ENCODE measurements around the gene FTO.

DNA sequence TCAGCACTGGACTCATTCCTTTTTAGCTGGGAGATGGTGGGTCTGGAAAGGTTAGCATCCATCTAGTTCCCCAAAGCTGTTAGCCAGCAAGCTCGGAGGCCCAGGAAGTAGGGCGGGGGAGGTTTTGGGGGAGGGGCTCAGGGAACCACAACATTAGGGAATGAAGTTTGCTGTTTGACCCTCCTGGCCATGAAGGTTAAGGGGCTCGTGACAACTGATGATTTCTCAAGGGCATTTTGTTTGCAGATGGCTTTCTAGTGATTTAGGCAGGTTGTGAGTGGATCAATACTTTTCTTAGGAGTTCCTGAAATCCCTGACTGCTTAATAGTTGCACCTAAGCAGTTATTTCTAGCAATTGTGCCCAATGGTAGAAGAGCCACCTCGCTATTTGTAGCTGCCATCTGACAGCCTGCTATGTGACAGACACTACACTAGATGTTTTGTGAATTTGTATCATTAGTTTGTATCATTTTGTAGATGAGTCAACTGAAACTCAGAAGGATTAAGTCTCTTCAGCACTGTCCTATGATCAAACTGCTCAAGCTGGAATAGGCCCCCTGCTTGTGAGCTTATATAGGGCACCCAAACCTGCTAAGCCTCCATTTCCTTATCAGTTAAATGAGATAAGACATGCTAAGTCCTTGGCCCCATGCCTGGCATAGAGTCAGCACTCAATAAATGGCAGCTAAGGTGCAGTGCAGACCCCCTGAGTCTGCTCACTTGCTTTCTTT is 436.3 kb downstream of the FTO start:
- TF ChIP-seq, protein P1, sequence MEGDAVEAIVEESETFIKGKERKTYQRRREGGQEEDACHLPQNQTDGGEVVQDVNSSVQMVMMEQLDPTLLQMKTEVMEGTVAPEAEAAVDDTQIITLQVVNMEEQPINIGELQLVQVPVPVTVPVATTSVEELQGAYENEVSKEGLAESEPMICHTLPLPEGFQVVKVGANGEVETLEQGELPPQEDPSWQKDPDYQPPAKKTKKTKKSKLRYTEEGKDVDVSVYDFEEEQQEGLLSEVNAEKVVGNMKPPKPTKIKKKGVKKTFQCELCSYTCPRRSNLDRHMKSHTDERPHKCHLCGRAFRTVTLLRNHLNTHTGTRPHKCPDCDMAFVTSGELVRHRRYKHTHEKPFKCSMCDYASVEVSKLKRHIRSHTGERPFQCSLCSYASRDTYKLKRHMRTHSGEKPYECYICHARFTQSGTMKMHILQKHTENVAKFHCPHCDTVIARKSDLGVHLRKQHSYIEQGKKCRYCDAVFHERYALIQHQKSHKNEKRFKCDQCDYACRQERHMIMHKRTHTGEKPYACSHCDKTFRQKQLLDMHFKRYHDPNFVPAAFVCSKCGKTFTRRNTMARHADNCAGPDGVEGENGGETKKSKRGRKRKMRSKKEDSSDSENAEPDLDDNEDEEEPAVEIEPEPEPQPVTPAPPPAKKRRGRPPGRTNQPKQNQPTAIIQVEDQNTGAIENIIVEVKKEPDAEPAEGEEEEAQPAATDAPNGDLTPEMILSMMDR (conservative IDR thresholded peaks at IDR 0.05): no peak; the same call in 1 of the 2 replicates
- no peak for TF ChIP-seq ZFX (IDR thresholded peaks at IDR 0.05)
